Measurements from ENCODE around the gene LRRC46.

DNA sequence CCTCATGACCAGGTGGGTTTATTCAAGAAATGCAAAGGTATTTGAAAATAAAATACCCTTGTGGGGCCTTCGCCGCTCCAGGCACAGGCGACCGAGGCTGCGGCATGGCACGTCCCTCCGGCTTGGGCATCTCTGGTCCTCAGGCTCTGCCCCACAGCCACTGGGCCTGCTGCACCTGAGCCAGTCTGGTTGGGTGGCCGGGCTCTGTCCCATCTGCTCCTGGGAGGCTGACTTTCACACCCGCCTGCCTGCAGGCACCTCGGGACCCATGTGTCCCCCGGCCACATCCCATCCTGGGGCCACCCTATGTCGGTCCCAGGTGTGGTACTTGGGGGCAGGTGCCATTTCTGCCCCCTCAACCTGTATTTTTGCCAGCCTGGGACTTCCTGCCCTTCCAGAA, 30.8 kb upstream of the LRRC46 start:
- no peak for TF ChIP-seq CTCF (IDR thresholded peaks at IDR 0.05; ENCODE audit: low read depth, low read length)
- TF ChIP-seq, protein P1, sequence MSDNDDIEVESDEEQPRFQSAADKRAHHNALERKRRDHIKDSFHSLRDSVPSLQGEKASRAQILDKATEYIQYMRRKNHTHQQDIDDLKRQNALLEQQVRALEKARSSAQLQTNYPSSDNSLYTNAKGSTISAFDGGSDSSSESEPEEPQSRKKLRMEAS (IDR thresholded peaks at IDR 0.05; ENCODE audit: low read depth, low read length): no peak
- no peak for TF ChIP-seq MYC (IDR thresholded peaks at IDR 0.05; ENCODE audit: low read depth, low read length)
- TF ChIP-seq POLR2A (IDR thresholded peaks at IDR 0.05; ENCODE audit: extremely low read depth, insufficient read length): no peak

Measured in NB4 (cell line).